ENCODE results near the gene PTPRR.

DNA sequence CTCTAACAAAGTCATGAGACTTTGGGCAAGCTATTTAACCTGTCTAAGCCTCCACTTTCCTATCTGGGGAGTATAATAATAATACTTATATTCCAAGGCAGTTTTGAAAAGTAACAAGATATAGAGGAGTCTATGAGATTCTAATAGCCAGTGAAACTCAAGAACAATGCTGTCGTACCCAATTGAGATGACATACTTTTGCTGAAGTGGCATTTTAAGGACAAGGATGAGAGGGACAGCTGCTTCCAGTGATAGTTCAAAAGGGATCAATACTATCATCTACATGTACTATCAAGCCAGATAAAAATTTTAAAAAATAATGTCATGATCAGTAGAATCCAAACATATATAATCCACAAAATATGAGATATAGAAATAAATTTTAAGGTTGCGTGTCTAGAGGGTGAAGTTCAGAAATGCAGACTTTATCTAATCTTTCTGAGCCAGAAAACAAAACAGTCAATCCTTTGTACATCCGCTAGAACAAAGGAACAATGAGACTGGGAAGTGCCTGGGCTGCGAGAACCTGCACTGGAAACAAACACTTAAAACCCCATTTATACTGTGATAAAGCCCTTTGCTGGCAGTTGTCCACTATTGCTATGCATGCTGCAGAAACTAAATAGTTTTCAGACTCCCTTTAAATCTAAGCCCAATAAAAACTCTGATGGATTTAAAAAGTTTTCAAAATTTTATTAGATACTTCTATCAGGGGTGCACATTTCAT, 321.9 kb downstream of the PTPRR start:
- TF ChIP-seq, protein P1, sequence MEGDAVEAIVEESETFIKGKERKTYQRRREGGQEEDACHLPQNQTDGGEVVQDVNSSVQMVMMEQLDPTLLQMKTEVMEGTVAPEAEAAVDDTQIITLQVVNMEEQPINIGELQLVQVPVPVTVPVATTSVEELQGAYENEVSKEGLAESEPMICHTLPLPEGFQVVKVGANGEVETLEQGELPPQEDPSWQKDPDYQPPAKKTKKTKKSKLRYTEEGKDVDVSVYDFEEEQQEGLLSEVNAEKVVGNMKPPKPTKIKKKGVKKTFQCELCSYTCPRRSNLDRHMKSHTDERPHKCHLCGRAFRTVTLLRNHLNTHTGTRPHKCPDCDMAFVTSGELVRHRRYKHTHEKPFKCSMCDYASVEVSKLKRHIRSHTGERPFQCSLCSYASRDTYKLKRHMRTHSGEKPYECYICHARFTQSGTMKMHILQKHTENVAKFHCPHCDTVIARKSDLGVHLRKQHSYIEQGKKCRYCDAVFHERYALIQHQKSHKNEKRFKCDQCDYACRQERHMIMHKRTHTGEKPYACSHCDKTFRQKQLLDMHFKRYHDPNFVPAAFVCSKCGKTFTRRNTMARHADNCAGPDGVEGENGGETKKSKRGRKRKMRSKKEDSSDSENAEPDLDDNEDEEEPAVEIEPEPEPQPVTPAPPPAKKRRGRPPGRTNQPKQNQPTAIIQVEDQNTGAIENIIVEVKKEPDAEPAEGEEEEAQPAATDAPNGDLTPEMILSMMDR (IDR thresholded peaks at IDR 0.05) = no peak
- no peak for TF ChIP-seq POLR2A (IDR thresholded peaks at IDR 0.05)

Measured in stomach (tissue), 4 donors.